ENCODE measurements around the gene ATG13.
A peak's percentile ranks its signal among the peaks of the same experiment; 100 is the strongest.

The ATG13 gene

GRCh38 chr11:46665356-46665755 lies 48.0 kb downstream of the ATG13 start (continued):
- TF ChIP-seq, protein P1, sequence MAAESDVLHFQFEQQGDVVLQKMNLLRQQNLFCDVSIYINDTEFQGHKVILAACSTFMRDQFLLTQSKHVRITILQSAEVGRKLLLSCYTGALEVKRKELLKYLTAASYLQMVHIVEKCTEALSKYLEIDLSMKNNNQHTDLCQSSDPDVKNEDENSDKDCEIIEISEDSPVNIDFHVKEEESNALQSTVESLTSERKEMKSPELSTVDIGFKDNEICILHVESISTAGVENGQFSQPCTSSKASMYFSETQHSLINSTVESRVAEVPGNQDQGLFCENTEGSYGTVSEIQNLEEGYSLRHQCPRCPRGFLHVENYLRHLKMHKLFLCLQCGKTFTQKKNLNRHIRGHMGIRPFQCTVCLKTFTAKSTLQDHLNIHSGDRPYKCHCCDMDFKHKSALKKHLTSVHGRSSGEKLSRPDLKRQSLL (tag by site-specific recombination; IDR thresholded peaks at IDR 0.05), result no peak
- no peak for TF ChIP-seq BCL11A (tag by site-specific recombination; IDR thresholded peaks at IDR 0.05; ENCODE audit: low read depth)
- TF ChIP-seq ZNF146 (tag by site-specific recombination; IDR thresholded peaks at IDR 0.05), result no peak
- no peak for TF ChIP-seq ZNF133 (tag by site-specific recombination; IDR thresholded peaks at IDR 0.05)
- no peak for TF ChIP-seq ZNF560 (tag by site-specific recombination; IDR thresholded peaks at IDR 0.05; ENCODE audit: borderline replicate concordance)

DNA sequence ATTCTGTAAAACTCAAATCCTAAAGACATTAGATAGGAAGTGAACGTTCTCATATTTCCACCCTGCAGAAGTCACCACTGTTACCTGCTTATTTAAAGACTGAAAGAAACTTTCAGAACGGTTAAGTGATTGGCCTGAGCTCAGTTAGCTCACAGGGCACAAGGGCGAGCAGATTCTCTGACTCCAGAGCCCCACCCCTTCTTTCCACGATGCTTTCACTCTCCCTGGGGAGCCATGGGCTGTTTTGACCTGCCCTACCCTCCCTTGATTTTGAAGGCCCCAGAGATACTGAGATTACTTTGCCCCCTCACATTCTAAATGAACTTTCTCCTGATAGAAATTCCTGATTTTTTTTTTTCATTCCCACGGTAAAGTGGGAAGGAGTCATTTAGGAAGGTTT lies 49.2 kb downstream of the ATG13 start:
- TF ChIP-seq ZNF791 (tag by site-specific recombination; IDR thresholded peaks at IDR 0.05), result no peak
- no peak for TF ChIP-seq MZF1 (tag by site-specific recombination; IDR thresholded peaks at IDR 0.05; ENCODE audit: borderline replicate concordance)
- TF ChIP-seq ZNF404 (tag by site-specific recombination; IDR thresholded peaks at IDR 0.05), result no peak
- no peak for TF ChIP-seq ZNF792 (tag by site-specific recombination; IDR thresholded peaks at IDR 0.05)
- no peak for TF ChIP-seq ZNF2 (tag by site-specific recombination; IDR thresholded peaks at IDR 0.05)
- no peak for TF ChIP-seq ZNF248 (tag by site-specific recombination; IDR thresholded peaks at IDR 0.05)
- TF ChIP-seq, protein P2, sequence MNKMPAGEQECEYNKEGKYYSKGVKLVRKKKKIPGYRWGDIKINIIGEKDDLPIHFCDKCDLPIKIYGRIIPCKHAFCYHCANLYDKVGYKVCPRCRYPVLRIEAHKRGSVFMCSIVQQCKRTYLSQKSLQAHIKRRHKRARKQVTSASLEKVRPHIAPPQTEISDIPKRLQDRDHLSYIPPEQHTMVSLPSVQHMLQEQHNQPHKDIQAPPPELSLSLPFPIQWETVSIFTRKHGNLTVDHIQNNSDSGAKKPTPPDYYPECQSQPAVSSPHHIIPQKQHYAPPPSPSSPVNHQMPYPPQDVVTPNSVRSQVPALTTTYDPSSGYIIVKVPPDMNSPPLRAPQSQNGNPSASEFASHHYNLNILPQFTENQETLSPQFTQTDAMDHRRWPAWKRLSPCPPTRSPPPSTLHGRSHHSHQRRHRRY (tag by site-specific recombination; IDR thresholded peaks at IDR 0.05), result no peak
- no peaks in the 10 kb centered on the region for H3K4me1 ChIP-seq (ENCODE audit: control insufficient read depth, insufficient read depth, low read length)
- H3K36me3 ChIP-seq (ENCODE audit: control insufficient read depth in 2 of 2, insufficient read depth in 1 of 2, low read length in 2 of 2), result peaks cover 0 to 94% of the 10 kb centered on the region in 2 experiments; a peak in 2 of 3 replicates
- POLR2A ChIA-PET, result no interaction called here
- H3K9me3 ChIP-seq (ENCODE audit: control insufficient read depth, insufficient read depth, low read depth, low read length), result no peaks in the 10 kb centered on the region
- no peak overlapping the region for H3K4me3 ChIP-seq (ENCODE audit: low read depth, low read length)
- CTCF ChIA-PET, result no interaction called here
- H3K27ac ChIP-seq (ENCODE audit: extremely low read depth, low read depth, low read length), result no peak overlapping the region

DNA sequence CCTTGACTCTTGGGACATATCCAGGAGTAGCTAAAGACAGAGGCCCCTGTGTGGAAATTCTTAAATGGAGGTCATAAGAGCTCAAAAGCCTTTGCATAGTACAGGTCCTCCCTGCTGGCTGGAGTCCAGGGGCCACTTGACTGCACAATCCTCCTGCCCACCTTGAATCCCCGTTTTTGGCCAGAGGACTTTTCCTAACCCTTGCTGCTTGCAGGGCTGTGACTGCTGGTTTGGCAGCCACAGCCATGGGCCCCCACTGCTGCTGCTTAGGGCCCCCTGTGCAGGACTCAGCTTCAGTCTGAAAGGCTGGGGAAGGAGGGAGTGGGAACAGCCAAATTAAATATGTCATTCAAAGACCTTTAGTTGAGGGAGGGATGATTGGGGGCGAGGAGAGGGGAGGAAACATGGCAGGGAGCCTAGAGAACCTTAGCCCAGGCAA lies 49.7 kb downstream of the ATG13 start:
- no peak overlapping the region for H3K4me3 ChIP-seq (ENCODE audit: low read depth, low read length)
- POLR2A ChIA-PET, result no interaction called here
- CTCF ChIA-PET, result no interaction called here
- H3K4me1 ChIP-seq (ENCODE audit: control insufficient read depth, insufficient read depth, low read length), result no peaks in the 10 kb centered on the region
- H3K27ac ChIP-seq (ENCODE audit: extremely low read depth, low read depth, low read length), result no peak overlapping the region
- 0 out of 2 replicates have a peak, but pooled peaks have one; percentile 34 for TF ChIP-seq ZNF341 (tag by site-specific recombination; IDR thresholded peaks at IDR 0.05; ENCODE audit: low read depth)
- peak; percentile 74 for TF ChIP-seq WT1 (tag by site-specific recombination; IDR thresholded peaks at IDR 0.05)
- no peak for TF ChIP-seq INSM2 (tag by site-specific recombination; IDR thresholded peaks at IDR 0.05)
- H3K36me3 ChIP-seq (ENCODE audit: control insufficient read depth in 2 of 2, insufficient read depth in 1 of 2, low read length in 2 of 2), result peaks cover 0 to 95% of the 10 kb centered on the region in 2 experiments; a peak in 2 of 3 replicates
- H3K9me3 ChIP-seq (ENCODE audit: control insufficient read depth, insufficient read depth, low read depth, low read length), result no peaks in the 10 kb centered on the region

GRCh38 chr11:46668480-46669085 lies 51.2 kb downstream of the ATG13 start:
- Histone ChIP-seq H3K9me3 (ENCODE audit: control insufficient read depth, insufficient read depth, low read depth, low read length) (no peaks in the 10 kb centered on the region), H3K27ac (ENCODE audit: extremely low read depth, low read depth, low read length) (no peak overlapping the region), H3K36me3 (ENCODE audit: control insufficient read depth in 2 of 2, insufficient read depth in 1 of 2, low read length in 2 of 2) (peaks cover 0 to 97% of the 10 kb centered on the region in 2 experiments; a peak in 1 of 3 replicates), H3K4me3 (ENCODE audit: low read depth, low read length) (no peak overlapping the region), H3K4me1 (ENCODE audit: control insufficient read depth, insufficient read depth, low read length) (no peaks in the 10 kb centered on the region)
- ChIA-PET POLR2A (interaction anchor here (0.6 kb wide), 1 partner anchor 25 kb away, joined by 4 read pairs; no protein-coding TSS in a partner anchor), CTCF (interaction anchor here (1.6 to 1.7 kb wide), 2 partner anchors 13 to 45 kb away, joined by 5 to 6 read pairs; no protein-coding TSS in a partner anchor)
- TF ChIP-seq ZNF624 (tag by site-specific recombination; IDR thresholded peaks at IDR 0.05), result no peak

Data from HEK293 (cell line).